HG03439 (cell line): ENCODE results near the gene MEGF11.

ENCODE experiments used
- ATAC-seq: cut with Tn5 transposase; IDR thresholded peaks from one replicate; pipeline ENCODE4 v1.9.1; 2021; ENCODE audit warnings: mild to moderate bottlenecking, moderate library complexity; ENCODE audit not compliant: unreplicated experiment

The MEGF11 gene

DNA sequence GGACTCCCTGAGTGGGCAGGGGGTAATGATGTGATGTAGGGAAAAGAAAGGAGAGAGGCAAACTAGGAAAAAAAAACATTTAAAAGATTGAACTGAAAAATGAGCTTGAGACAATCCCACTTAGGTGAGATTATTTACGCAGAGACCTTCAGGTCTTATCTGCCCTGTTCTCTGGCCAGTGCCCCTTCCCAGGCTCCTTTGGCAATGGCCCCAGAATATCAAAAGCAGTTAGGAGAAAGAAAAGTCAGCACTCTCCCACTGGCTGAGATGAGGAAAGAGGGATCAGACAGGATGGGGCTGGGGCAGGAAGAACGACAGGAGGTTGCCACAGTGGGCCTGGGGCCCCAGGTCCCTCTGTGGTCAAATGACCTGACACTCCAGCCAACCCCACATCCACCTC, 105.4 kb downstream of the MEGF11 start:
- ATAC-seq, result no peak

DNA sequence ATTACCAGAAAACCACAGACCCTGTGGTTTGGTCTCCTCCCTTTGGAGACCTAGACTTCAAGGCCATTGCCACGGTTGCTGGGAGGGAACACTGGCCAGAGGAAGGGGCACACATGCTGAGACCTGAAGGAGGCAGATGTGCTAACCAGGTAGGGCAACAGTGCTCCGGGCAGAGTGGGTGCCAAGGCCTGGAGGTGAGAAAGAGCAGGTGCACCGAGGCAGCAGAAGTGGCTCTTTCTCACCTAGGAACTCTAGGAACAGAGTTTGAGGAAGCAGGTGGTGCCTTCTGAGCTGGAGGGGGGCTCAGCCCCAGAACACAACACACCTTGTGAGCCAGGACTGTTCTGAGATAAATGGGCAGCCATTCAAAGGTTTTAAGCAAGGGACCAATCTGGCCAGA, 106.1 kb downstream of the MEGF11 start:
- ATAC-seq, result no peak

DNA sequence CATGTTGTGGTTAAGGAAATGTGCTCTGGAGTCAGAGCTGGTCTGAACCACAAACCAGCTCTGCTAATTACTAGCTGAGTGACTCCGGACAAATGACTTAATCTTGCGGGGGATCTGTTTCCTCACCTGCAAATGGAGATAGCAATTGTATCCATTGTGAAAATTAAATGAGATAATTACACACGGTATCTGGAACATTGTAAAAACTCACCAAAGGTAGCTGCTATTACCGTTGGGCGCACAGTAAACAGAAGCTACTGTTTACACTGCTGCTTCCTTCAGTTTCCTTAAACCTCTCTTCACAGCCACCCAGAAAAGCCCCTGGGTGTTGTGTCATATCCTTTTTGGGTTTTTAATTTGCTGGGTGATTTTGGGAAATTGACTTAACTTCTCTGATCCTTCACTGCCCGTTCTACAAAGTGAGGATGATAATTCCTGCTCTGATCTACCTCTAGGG, 107.8 kb downstream of the MEGF11 start:
- no peak for ATAC-seq

DNA sequence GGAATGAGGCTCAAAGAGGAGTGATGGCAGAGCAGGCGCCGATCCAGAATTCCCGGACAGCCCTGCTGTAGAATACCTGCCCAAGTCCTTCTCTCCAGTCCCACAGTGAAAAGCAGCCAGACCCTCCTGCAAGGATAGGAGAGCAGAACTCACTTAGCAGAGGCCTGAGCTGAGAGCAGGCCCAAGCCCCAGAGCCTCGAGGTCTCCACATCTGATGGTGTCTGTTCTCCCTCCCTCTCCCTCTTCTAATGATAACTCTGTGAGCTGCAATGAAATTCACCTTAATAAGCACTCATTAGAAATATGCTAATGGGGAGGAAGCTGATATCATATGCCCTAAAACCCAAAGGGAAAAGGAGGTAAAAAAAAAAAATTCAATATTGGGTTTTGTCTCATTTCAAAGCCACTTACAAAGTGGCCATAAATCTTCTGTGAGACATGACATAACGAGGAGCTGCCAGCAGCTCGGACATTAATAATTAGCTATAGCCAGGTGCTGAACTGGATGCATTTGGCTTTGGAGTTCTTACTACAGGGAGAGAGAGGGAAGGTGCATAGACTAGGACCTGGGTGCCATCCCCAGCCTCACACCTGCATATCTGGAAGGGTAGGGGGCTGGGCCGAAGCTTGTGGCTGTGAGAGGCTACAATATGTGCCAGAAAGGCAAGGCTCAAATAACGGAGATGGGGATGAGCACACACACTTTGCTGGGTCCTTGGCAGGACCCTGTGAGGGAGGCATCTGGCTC, 108.4 kb downstream of the MEGF11 start:
- no peak for ATAC-seq

DNA sequence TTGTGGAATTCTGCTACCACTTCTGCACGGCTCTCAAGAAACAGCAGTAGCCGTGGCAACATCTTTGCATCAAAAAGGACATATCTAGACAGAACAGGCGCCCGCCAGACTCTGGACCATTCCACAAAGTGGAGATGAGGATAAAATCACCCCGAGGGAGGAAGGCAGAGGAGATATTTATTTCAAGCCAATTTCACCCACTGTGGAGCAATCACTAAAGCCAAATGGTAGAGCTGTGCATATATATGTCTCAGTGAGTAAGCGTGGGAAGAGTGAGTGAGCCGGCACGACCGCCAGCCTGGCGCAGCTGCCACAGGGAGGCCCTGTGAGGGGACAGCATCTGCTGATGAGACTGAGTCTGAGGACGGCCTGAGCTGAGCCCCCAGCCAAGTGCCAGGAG, 111.3 kb downstream of the MEGF11 start:
- no peak for ATAC-seq

DNA sequence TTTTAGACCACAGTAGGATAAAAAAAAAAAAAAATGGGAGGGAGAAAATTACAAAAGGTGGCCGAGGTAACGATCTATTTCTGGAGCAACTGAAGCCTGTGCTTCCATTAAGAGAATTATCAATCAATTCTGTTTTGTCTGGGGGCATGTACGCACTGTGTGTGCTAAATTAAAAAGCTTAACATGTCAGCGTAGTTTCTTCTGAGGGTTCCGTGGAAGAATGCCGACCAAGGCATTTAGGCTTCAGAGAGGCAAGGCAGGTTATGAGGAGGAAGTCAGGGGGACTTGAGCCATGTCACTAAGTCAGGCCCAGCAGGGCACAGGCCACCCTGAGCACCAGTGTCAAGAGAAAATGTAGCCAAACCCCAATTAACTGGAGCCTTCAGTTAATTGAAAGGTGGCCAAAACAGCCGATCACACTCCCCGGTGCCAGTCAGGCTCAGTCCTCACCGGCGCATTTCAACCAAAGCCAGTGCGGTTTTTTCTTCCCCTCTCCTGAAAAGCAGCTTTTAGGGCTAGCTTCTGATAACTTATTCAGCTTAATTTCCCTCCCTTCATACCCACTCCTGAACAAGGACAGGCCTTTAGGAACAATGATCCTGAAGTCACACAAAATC, 113.9 kb downstream of the MEGF11 start:
- no peak for ATAC-seq

DNA sequence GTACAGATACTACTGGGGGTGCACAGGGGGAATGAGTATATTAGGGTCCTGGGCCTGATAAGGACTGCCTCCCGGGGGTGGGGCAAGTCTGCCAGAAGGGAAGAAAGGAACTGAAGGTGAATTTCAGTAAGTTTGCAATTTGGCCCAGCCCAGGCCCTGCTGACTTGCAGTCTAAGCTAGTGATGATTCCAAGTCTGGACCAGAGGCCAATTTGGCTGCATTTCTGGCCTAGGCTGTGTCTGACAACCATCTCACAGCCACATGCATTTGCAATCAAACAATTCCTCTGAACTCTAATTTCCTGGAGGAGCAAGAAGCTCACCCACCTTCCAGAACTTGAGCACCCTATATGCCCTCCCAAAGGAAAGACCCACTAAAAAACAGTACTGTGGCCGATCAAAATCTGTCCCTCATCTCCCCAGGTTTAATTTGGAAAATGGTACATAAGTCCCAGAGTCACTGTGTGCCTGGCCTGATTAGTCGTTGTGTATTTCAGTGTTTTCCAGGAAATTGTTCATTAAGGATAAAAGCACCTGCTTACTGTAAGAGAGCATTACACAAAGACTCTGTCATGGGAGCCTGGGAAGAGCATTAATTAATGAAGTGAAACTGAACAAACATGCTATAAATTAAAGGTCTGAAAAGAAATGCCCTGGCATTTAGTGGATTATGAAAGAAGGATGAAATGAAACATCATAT, 114.5 kb downstream of the MEGF11 start:
- no peak for ATAC-seq

DNA sequence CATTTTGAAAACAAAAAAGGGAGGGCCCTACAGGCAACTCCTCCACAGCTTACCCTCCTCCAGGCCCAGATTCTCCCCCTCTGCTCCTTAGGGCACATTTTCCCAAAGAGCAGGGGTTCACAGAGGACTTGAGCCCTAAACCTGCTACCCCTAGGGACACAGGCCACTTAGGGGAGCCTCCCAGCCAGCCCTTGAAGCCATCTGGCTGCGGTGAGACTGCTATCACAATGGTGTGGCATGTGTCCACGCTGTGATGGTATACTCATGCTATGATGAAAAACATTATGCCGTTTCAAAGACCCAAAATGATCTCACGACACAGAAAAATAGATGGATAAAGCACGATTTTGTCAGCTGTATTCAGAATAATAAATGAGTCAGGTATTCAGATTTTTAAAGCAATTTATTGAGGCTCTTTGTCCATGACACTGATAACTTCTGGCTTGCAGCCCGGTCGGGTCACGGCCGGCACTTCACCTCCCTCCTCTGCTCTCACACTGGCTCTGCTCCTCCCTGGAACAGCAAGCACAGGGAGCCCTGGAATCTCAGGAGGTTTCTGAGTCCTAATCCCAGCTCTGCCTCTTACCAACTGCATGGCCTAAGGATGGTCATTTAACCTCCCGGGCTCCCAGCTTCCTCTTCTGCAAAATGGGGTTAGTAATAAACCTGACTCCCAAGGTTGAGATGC, 115.3 kb downstream of the MEGF11 start:
- no peak for ATAC-seq

DNA sequence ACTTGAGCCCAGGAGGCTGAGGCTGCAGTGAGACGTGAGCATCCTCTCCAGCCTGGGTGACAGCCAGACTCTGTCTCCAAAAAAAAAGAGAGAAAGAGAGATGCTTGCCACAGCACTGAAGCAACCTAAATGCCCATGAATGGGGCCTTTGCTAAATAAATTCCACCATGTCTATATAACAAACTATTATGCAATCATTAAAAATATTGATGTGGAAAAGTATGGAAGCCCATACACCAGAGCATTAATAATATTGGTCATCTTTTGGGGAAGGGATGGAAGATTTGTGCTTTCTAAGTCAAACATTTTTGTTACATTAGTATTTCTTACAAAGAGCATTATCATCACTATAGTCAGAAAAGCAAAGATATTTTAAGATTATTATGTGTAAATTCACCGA, 116.6 kb downstream of the MEGF11 start:
- no peak for ATAC-seq

DNA sequence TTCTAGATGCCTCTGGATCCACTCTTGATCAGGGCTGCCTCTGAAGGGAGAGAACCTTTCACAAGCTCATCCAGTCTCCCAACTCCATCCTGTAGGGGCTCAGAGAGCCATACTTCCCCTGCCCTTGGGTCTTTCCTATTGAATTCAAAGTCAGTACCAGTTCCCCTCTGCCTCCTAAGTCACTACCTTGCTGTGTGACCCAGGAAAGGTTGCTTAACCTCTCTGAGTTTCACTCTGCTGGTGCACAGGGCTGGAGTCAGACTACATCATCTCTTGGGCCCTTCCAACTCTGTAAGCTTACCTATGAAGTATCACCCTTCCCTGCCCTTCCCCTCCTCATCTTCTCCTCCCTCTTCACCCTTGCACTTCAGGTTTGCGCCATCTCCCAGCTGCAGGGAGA, 117.9 kb downstream of the MEGF11 start:
- ATAC-seq, result no peak

DNA sequence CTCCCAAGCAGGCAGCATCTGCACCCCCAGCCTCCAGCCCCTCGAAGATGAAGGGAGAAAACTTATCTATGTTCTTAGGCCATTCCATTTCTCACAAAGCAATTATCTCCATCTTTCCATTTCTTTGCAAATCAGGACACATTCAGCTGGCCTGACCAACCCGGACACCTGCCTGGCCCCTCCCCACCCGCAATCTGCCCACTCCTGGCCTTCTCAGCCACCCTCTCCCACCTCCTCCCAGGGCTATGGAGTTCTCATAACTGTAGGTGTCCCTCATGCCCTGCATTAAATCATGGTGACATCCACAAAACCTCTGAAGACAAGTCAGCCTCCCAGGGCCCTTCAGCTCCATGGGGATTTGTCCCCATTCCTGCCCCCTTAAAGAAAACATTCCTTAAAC, 119.3 kb downstream of the MEGF11 start:
- ATAC-seq, result no peak

DNA sequence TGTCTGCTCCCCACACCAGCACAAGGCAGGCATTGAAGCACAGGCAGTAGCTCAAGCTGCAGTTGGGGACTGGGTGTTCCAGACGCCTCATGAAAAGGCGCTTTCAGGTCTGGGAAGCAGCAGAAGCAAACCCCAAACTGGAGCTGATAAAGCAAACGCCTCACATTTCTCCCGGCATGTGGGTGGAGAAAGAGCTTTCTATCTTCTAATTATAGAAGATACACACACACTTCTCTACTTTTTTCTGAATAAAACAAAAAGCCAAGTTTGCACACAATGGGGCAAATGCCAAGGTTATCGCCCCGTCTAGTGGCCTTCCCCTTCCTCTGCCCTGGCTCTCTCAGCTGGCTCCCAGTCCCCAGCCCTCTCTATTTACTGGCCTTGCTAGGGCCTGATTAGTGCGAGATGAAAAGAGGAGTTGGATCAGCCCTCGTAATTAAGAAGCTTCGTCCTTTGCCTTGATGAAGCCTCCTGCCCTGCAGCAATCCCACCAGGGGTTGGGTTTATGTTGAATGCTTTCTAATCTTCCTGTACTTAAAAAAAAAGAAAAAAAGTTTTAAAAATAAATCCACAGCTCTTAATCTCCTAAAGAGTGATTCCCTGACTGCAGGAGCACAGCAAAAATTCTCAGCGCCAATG, 120.2 kb downstream of the MEGF11 start:
- ATAC-seq, result no peak

DNA sequence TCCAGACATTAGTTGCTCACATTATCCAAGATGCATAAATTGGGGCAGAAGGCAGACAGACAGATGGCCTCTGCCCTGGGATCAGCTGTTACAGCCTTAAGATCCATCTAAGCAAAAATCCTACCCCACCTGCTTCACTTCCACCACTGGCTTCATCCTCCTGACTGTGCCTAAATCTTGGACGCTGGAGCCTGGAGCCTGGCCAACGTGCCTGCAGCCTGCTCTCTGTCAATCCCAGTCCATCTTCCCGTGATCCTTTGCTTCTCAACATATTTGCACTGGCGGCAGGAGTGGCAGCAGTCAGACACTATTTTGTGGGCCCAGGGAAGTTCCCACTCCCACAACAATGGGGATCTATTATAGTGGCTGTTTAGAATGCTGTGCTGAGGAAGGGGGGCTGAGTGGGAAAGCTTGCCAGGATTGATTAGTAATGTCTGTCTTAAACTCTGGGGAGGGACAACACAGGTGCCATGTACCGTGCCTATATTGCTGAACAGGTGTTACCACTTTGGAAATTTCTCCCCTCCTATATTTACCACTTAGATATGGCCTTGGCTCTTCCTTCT, 121.2 kb downstream of the MEGF11 start:
- no peak for ATAC-seq

DNA sequence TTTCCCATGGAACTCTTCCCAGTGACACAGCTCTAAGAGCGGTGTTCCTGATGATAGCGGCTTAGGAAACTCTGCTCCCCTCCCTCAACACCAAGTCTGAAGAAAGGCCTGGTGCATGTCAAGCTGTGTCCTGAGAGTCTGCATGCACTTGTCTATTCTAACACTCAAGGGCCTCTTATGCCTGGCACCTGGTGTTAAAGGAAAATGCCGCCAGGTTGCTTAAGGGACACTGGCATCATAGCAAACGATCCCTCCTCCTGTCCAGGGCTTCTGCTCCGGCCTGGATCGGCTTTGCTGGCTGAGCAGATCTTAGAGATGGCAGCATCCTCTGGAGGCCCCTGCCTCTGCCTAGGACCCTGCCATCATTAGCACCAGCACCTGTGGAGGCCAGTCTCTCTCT, 121.7 kb downstream of the MEGF11 start:
- ATAC-seq, result no peak

DNA sequence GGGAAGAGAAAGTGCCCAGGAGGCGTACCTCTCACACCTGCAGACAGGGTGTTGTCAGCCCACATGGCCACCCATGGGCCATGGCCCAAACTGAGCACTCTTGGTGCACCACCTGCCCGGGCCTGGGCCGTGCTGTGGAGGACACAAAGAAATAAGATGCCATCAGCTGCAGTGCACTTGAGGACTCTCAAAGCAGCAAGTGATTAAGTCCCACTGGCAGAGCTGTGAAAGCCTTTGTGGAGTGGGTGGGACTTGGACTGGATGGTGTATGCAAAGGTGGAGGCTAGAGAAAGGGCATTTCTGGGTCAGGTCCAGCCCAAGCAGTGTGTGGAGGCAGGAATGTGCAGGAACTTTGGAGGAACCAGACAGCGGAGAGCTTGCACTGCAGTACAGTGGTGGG, 122.3 kb downstream of the MEGF11 start:
- ATAC-seq, result no peak

DNA sequence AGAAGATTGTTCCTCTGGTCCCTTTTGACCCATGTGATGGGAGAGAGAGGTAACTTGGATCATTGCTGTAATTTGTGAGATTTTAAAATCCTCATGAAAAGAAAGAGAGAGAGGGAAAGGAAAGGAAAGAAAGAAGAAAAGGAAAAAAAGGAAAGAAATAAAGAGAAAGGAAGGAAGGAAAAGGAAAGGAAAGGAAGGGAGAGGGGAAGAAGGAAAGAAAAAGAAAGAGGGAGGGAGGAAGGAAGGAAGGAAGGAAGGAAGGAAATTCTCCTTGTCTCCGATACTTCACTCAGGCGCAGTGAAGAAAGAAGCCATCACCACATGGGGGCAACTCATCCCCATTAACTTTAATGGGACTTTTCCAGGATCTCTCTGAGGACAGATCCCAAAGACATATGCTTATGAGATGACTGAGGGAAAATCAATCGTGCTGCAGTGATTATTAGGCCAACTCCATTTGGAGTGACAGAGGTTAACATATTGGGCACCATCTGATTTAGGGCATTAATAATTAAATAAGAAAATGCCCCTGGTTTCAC, 123.0 kb downstream of the MEGF11 start:
- ATAC-seq, result no peak

DNA sequence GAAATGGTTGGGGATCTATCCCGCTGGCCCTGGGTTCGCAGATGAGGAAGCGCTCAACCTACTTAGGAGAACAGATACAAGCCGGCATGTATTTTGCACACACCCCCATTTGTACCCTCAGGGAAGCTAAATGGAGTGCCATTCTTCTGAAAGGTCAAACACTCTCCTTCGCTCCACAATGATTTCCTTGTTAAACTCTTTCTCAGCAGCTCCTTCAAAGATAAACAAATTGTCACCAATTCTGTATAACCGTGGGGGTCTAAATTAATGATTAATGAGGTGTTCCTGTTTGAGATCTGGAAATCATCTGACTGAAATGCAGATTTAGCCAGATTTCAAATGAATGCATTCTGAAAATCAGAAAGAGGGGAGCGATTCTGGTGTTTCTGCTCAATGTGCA, 124.0 kb downstream of the MEGF11 start:
- no peak for ATAC-seq

DNA sequence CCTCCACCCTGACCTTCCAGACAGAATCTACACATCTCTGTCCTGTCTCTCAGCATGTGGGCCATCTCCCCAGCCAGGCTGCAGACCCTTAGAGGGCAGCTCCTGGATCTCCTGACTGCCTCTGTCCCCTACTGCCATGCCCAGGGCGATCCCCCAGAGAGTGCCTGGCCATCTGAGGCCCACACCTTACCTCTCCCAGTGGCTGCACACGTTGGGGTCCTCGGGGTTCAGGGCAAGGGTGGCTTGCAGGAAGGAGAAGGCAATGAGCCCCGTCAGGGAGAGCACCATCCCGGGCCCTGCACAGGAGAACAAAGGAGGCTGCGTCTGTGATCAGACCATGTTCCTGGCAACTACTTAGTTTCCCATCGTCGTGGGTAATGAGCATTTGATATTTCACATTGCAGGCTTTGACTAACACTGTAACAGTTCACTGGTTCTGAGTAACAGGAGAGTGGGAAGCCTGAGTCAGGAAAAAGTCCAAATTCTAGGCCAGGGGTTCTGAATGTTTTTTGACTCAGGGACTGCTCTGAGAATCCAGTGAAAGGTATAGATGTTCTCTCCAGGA, 125.4 kb downstream of the MEGF11 start:
- ATAC-seq, result no peak

DNA sequence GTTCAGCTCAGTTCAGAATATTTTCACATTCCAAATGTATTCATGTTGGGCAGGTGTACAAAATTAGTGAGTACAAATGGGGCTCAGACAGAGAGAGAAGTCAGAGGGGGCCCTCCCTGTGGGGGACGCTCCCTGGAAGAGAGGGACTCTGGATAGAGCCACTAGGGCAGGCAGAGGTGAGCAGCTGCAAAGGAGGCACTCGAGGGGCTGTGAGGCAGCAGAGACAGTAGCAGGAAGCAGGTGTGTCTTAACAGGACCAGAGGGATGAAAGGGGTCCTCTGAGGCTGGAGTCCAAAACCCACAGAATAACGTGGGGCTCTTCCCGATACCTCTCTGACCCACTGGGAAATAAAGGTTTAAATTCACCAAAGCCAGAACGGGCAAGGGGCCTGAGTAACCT, 127.1 kb downstream of the MEGF11 start:
- ATAC-seq, result no peak

DNA sequence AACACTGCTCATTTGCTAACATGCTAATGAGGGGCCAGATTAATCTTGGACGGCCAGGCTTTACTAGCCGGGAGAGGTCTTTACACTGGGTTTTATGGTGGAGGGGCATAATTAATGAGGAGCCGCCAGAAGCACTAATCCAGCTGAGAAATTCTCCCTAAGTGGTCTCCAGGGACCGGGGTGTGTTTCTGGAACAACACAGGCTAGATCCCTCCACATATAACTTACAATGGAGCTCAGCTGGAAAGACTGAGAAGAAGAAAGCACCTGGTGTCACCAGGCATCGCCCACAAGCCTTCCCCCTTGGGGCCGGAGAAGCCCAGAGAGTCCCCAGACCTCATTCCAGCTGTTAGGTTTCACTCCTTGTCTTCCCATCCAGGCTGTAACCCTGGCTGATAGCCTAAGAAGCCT, 127.5 kb downstream of the MEGF11 start:
- ATAC-seq, result no peak
